SK-MEL-5 (cell line): ENCODE results near the gene FMOD. TPM values are rescaled to one million over a fixed set of nuclear protein-coding genes. Genes with fewer than 3 reads are reported as not detected.
"Not testable (repeated sequence)": the region's sequence is repeated elsewhere in the genome, so short reads cannot be mapped to it uniquely, and the experiment has no call there.

ENCODE experiments used
- DNase-seq: peaks from one replicate; pipeline ENCODE4 v3.0.0-alpha.2; 2016; ENCODE audit warnings: low read depth, low spot score
- in situ Hi-C: cut with HindIII; loops from 2 replicates; pipeline ENCODE4 v1.10.0; 2016; ENCODE audit warnings: low sequenced_read_pairs, high pct_unique_total_duplicates, low pct_unique_long_range_greater_than_20kb
- total RNA-seq: library from RNA; depleted of rRNA; stranded (reverse); fragments of >200 nt; shearing (Covaris generic); gene quantifications from 2 replicates; pipeline ENCODE4 v1.2.3, GENCODE V29; 2014

The FMOD gene
- total RNA-seq, 1 experiment from 2014 or later: 0.16 TPM

- in situ Hi-C loops: no loop called here
- DNase-seq: no peak
These were observed 33.3 kb downstream of the FMOD start for GRCh38 chr1:203317429-203318228.

- in situ Hi-C loops: no loop called here
- DNase-seq: no peak
These were observed 34.3 kb downstream of the FMOD start for GRCh38 chr1:203316626-203317093.

- in situ Hi-C loops, DNase-seq: not testable (repeated sequence)
These were observed 36.7 kb downstream of the FMOD start for GRCh38 chr1:203314025-203314759.

GRCh38 chr1:203311368-203312301 lies 39.3 kb downstream of the FMOD start:
- DNase-seq: no peak
- in situ Hi-C loops: no loop called here

DNA sequence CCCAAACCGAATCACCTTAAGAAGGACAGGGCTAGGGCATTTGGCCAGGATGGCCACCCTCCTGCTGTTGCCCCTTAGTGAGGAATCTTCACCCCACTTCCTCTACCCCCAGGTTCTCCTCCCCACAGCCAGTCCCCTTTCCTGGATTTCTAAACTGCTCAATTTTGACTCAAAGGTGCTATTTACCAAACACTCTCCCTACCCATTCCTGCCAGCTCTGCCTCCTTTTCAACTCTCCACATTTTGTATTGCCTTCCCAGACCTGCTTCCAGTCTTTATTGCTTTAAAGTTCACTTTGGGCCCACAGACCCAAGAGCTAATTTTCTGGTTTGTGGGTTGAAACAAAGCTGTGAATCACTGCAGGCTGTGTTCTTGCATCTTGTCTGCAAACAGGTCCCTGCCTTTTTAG lies 42.0 kb downstream of the FMOD start:
- in situ Hi-C loops: no loop called here
- DNase-seq: no peak

DNA sequence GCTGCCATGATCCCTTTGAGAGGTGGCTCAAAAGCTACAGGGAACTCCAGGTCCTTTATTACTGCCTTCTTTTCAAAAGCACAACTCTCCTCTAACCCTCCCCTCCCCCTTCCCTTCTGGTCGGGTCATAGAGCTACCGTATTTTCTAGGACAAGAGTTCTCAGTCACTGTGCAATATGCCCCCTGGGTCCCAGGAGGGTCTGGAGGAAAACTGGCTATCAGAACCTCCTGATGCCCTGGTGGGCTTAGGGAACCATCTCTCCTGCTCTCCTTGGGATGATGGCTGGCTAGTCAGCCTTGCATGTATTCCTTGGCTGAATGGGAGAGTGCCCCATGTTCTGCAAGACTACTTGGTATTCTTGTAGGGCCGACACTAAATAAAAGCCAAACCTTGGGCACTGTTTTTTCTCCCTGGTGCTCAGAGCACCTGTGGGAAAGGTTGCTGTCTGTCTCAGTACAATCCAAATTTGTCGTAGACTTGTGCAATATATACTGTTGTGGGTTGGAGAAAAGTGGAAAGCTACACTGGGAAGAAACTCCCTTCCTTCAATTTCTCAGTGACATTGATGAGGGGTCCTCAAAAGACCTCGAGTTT lies 42.5 kb downstream of the FMOD start:
- no peak for DNase-seq
- in situ Hi-C loops: no loop called here

GRCh38 chr1:203307641-203308126 lies 43.2 kb downstream of the FMOD start:
- in situ Hi-C loops: no loop called here
- DNase-seq: no peak

DNA sequence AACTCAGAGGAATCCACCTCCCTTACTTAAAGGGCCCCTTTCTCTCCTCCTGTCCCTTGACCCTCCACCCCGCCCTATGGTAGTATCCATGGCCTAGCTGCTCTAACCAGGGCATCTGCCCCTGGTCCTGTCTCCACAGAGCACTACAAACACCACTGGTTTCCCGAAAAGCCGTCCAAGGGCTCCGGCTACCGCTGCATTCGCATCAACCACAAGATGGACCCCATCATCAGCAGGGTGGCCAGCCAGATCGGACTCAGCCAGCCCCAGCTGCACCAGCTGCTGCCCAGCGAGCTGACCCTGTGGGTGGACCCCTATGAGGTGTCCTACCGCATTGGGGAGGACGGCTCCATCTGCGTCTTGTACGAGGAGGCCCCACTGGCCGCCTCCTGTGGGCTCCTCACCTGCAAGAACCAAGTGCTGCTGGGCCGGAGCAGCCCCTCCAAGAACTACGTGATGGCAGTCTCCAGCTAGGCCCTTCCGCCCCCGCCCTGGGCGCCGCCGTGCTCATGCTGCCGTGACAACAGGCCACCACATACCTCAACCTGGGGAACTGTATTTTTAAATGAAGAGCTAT lies 43.9 kb downstream of the FMOD start:
- in situ Hi-C loops: no loop called here
- DNase-seq: no peak

GRCh38 chr1:203306089-203306964 lies 44.6 kb downstream of the FMOD start:
- DNase-seq: peak; percentile 57
- in situ Hi-C loops: no loop called here

DNA sequence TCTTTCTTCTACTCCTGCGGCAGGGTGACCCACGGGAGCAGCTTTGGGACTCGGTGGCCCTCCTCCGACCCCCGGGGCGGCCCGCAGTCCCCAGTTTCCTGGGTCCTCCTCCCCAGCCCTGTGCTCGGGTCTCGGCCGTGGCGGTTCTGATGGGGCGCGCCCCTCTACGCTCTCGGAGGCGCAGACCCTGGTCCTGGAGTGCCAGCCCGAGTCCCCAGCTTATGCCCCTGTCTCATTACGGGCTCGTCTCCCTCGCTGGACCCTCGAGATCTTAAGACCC lies 45.2 kb downstream of the FMOD start:
- no peak for DNase-seq
- in situ Hi-C loops: no loop called here

- in situ Hi-C loops: no loop called here
These were observed 45.8 kb downstream of the FMOD start, which contains the start of gene BTG2 for GRCh38 chr1:203304919-203305808. Gene BTG2, plus strand, starts transcription at chr1:203305519. Its CDS starts 88 bp downstream, at chr1:203305607.

DNA sequence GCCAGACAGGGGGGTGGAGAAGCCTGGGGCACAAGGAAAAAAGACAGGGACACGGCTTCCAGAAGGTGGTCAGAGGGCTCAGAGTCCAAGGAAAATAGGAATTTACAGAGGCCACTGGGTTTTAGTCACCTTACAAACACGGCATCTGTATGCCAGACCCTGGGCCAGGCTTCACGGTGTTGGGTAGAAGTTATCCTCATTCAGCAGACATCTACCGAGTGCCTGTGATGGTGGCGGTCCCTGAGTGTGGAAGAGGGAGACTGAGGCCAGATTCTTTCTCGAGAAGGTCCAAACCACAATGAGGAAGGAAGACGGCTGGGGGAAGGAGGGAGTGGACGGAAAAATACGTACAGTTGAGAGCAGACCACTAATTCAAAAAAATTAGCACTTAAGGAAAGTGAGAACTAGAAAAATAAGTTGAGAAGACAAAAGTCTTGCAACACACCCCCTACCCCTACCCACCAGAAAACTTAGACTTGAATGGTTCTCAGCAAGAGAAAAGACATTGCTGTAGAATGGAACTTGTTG lies 46.5 kb downstream of the FMOD start:
- in situ Hi-C loops: no loop called here
- no peak for DNase-seq

More at GRCh38 chr1:203304919-203305808, 45.8 kb downstream of the FMOD start, which contains the start of gene BTG2:
- peak; percentile 80 for DNase-seq

DNA sequence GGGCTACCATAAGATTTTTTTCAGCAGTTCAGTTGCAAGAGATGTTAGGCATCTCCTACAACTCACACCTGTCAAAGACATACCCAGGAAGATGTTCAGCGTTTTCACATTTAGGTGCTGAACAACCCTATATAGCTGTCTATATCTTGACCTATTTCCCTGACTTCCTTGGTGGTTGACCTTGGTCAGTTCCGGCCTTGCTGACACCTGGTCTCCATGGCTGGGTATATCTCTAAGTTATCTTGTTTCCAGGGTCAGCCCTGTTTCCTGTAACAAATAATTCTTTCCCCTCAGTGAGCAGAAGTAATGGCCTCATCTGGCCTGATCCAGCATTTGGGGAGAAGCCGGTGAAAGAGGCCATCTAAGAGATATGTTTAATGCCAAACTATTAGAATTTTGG lies 48.0 kb downstream of the FMOD start:
- no peak for DNase-seq

GRCh38 chr1:203302456-203302855 lies 48.5 kb downstream of the FMOD start:
- in situ Hi-C loops: no loop called here
- no peak for DNase-seq

More for the DNA sequence above, 48.0 kb downstream of the FMOD start:
- in situ Hi-C loops: no loop called here

DNA sequence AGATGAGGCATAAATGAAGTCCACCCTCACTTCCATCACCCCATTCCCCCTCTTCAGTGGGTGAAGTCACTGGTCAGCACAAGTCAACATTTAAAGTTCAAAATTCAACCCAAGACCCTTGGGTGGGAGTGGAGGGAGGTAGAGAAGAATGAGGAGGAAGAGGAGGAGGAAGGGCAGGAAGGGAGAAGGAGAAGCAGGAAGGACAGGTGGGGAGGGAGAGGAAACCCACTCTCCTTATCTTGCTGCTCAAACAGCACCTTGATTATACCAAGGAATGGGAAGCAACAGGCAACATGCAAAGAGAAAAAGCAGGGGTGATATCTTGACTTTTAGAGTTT lies 49.6 kb downstream of the FMOD start:
- in situ Hi-C loops: no loop called here

More for the DNA sequence above, 49.6 kb downstream of the FMOD start:
- DNase-seq: no peak
